Pancreas (tissue), 10 donors: ENCODE data around the gene PDGFRB. TPM values are rescaled to one million over a fixed set of nuclear protein-coding genes. Genes with fewer than 3 reads are reported as not detected.
A peak's percentile ranks its signal among the peaks of the same experiment; 100 is the strongest.

Source experiments
- ATAC-seq, 4 donors: fragments of 200-7000 bp; cut with Tn5 transposase; one replicate each; pipeline versions ENCODE4 v1.8.0 to v1.9.1; 2020; ENCODE audit warnings: mild to moderate bottlenecking in 4 of 4, moderate library complexity in 4 of 4
- DNase-seq, 6 donors: peaks; one replicate each; pipeline ENCODE4 v3.0.0-alpha.2; 2020
- FAIRE-seq: peaks from 2 replicates; lab custom pipeline; 2012; peaks lifted over from hg19 to GRCh38; lab: Jason Lieb, UNC
- H3K27ac ChIP-seq, 4 donors: fragments of 200-600 bp; sonication (generic); 1 replicate in 3 of 4; 2 replicates in 1 of 4; pipeline versions ENCODE4 v1.5.0 to v1.8.0; 2020
- H3K27me3 ChIP-seq, 4 donors: fragments of 200-600 bp; one replicate each; pipeline ENCODE4 v1.8.0; 2021
- H3K36me3 ChIP-seq, 3 donors: fragments of 200-600 bp; sonication (generic) in 1 of 3; one replicate each; pipeline versions ENCODE4 v1.5.0 to v1.8.0; 2020 to 2021
- H3K4me1 ChIP-seq, 3 donors: fragments of 200-600 bp; one replicate each; pipeline ENCODE4 v1.8.0; 2021
- H3K4me3 ChIP-seq, 4 donors: fragments of 200-600 bp; sonication (generic) in 2 of 4; one replicate each; pipeline versions ENCODE4 v1.5.0 to v1.8.0; 2020 to 2021
- H3K9me3 ChIP-seq, 4 donors: fragments of 200-600 bp; one replicate each; pipeline ENCODE4 v1.8.0; 2021
- WGBS, 2 donors: extraction: QIAGEN DNeasy Blood & Tissue Kit; methylation state at CpG; one replicate each; pipeline ENCODE4 v1.1.7; 2013; 5-methylcytosine and 5-hydroxymethylcytosine counted together
- intact Hi-C, 3 donors: fragments of 100-400 bp; cut with DNase I; formaldehyde crosslinking; loops; one replicate each; pipeline versions ENCODE4 v1.11.1 to v1.14.2; 2022
- polyA plus RNA-seq, 2 donors: library from polyadenylated mRNA; stranded (reverse); fragments of 200-250 nt; gene quantifications; one replicate each; pipeline ENCODE4 v1.2.3, GENCODE V29; 2013
- total RNA-seq, 6 donors: library from RNA; stranded (reverse); fragmentation: NEBNext Ultra II Directional in 4 of 6; extraction: Animal tissue kit (Norgen Biotek cat#: 25700) in 4 of 6; gene quantifications; one replicate each; pipeline versions ENCODE4 v1.2.1 to v1.2.4, GENCODE V29; 2021 to 2023
- TF ChIP-seq, protein P1 (sequence below), 4 donors: fragments of 200-600 bp; sonication (generic) in 3 of 4; IDR thresholded peaks; one replicate each; pipeline versions ENCODE4 v1.5.0 to v1.8.0; 2021; ENCODE audit warnings: antibody characterized with exemption in 4 of 4
- donor health status: healthy with polysubstance abuse.
- donor health status: DM: no; HTN: no; CAD: no; lungs with moderate emphysema.
- donor health status: DM: no; HTN: no; CAD: no.
- donor health status: control.
- donor health status: control.
- donor health status: Bipolar disorder and iron deficiency.
- donor health status: DM: yes; HTN: yes; CAD: no.
- donor health status: DM: no; HTN: no; CAD: no.
- donor health status: DM: no; HTN: no; CAD: no.
- donor health status: DM: yes; HTN: yes; CAD: no.

Gene PDGFRB
- total and polyA plus RNA-seq, 8 donors: 7.2 to 48.6 (median 14.5) TPM

DNA sequence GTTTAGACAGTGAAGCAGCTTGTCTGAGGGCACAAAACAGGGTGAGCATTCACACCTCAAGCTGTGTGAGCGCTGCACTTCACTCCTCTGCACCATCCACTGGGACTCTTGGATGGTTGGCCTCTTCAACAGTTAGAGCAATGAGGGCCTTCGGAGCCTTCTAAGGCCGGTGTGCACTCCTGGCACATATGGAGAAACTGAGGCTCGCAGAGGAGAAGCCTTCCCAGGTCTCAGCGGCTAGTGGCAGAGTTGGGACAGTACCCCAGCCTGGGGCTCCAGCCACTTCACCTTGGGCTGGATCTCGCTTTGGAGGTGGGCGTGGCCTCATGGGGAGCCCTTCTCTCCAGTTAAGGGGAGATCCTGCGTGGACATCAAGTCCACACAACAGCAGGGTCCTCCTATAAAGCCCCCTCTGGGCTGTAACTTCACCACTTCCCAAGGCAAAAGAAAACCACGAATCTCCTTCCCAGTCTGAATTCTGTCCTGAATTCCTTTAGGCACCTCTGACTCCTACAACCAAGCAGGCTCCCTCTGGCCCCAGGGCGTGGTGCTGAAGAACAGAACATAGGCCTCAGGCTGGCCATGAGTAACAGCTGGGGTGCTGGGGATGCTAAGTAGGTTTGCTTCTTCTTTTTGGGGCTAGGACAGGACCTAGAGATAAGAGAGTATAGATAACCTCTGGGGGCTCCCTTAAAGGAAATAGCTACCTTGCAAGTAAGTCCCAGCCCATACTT is 38.8 kb downstream of the PDGFRB start:
- Histone ChIP-seq H3K27me3 (no peaks in the 10 kb centered on the region), H3K36me3 (no peaks in the 10 kb centered on the region), H3K4me3 (no peak overlapping the region), H3K27ac (no peak overlapping the region), H3K4me1 (no peaks in the 10 kb centered on the region), H3K9me3 (no peaks in the 10 kb centered on the region)
- DNase-seq: peak in 1 of 6 donors; percentile 50
- TF ChIP-seq, protein P1, sequence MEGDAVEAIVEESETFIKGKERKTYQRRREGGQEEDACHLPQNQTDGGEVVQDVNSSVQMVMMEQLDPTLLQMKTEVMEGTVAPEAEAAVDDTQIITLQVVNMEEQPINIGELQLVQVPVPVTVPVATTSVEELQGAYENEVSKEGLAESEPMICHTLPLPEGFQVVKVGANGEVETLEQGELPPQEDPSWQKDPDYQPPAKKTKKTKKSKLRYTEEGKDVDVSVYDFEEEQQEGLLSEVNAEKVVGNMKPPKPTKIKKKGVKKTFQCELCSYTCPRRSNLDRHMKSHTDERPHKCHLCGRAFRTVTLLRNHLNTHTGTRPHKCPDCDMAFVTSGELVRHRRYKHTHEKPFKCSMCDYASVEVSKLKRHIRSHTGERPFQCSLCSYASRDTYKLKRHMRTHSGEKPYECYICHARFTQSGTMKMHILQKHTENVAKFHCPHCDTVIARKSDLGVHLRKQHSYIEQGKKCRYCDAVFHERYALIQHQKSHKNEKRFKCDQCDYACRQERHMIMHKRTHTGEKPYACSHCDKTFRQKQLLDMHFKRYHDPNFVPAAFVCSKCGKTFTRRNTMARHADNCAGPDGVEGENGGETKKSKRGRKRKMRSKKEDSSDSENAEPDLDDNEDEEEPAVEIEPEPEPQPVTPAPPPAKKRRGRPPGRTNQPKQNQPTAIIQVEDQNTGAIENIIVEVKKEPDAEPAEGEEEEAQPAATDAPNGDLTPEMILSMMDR (IDR thresholded peaks at IDR 0.05): no peak
- ATAC-seq: no peak
- no peak for FAIRE-seq
- 87 to 91% methylated on average over 10 of the region's 10 CpGs for WGBS, 2 donors
- intact Hi-C loops: no loop called here

DNA sequence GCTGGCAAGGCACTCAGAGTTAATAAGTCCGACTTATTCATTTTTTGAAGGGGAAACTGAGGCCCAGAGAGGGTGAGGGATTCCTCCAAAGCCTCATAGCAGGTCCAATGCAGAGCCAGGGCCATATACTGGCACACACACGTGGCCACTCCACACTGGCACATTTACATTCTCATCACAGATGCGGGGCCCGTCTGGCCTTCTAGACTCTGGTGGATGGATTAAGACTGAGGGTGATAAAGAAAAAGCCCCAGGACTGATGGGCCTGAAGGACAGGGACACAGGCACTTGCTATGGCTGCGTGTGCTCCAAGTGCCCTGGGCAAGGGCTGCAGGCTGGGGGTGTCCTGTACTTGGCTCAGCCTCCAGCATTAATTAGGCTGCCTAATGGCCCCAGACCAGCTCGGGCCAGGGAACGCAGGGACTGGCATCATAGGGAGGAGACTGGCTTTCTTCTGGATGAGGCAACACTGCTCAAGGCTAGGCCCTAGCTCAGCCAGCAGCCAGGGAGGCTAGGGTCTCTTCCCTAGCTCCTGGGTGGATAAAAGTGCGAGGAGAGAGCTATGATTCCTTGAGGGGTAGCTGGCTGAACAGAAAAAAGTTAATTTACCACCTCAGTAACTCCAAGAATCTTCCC is 40.8 kb downstream of the PDGFRB start:
- DNase-seq (peak in 1 of 6 donors; percentile 4), ATAC-seq (no peak), FAIRE-seq (no peak)
- intact Hi-C loops: no loop called here
- H3K4me1 ChIP-seq: no peaks in the 10 kb centered on the region
- no peak overlapping the region for H3K4me3 ChIP-seq
- H3K27ac ChIP-seq: no peak overlapping the region
- H3K27me3 ChIP-seq: no peaks in the 10 kb centered on the region
- H3K36me3 ChIP-seq: no peaks in the 10 kb centered on the region
- TF ChIP-seq, protein P1 (IDR thresholded peaks at IDR 0.05): no peak
- WGBS, 2 donors: 81 to 88% methylated on average over 8 of the region's 8 CpGs
- no peaks in the 10 kb centered on the region for H3K9me3 ChIP-seq

DNA sequence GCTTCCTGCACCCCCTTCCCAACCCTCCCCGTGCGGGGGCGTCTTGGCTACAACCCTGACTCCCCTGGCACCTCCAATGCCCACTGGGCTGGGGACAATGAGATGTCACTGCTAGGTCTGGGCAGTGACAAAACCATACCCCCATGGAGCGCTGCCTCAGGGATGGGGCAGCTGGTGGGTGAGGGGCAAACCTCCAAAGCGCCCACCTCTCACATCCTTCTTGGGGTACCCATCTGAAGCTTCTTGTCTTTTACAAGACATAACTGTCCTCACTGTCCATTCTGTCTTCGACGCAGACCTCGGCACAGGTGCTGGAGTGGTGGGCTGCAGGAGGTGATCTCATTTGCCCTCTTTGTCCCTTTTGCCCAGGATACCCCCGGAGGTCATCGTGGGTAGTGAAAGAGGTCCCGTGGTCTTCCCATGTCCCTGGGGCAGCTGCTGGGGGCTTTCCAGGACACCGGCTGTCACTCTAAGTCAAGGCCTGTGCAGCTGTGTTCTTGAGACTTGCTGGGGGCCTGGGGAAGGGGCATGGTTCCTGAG is 41.5 kb downstream of the PDGFRB start:
- Histone ChIP-seq H3K27ac (no peak overlapping the region), H3K4me1 (no peaks in the 10 kb centered on the region), H3K9me3 (no peaks in the 10 kb centered on the region), H3K36me3 (no peaks in the 10 kb centered on the region), H3K27me3 (no peaks in the 10 kb centered on the region), H3K4me3 (no peak overlapping the region)
- FAIRE-seq (no peak), ATAC-seq (no peak), DNase-seq (peak in 1 of 6 donors; percentile 4)
- WGBS, 2 donors: 83 to 87% methylated on average over 12 of the region's 12 CpGs
- TF ChIP-seq, protein P1 (IDR thresholded peaks at IDR 0.05): no peak
- intact Hi-C loops: no loop called here

DNA sequence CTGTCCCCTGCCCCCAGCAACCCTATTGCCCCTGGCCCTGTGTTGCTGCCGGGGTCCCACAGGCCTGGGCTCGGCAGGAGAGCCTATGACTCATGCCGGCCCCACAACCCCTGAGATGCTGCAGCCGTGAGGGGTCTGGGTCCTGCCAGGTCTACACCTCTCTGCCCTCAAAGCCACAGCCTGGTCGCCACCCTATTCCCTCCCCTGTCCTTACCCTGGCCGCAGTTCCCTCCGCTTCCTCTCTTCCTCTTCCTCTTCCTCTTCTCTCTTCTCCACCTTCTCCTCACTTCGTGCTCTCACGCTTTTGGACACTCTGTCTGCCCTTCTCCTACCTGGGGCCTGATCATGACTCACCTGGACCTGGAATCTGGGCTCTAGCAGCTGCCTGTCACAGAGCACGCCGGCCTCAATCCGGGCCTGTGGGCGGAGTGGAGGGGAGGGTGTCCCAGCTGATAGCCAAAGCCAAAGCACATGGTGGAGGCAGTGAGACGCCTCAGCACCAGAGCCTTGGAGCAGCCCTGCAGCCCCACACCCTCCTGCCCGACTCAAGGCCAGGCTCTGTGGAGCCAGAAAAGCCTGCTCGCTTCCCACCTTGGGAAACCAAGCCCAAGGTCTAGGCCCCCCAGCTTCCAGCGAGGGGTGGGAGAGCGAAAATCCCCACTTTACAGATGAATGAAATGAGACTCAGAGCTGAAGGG is 42.4 kb downstream of the PDGFRB start:
- no peaks in the 10 kb centered on the region for H3K4me1 ChIP-seq
- H3K36me3 ChIP-seq: no peaks in the 10 kb centered on the region
- ATAC-seq (peak in 3 of 4 donors; percentile 43 to 58 (median 46)), DNase-seq (peak in 1 of 6 donors; percentile 8), FAIRE-seq (no peak)
- no peak overlapping the region for H3K4me3 ChIP-seq
- intact Hi-C loops: no loop called here
- H3K27ac ChIP-seq: no peak overlapping the region
- TF ChIP-seq, protein P1 (IDR thresholded peaks at IDR 0.05): no peak
- H3K9me3 ChIP-seq: no peaks in the 10 kb centered on the region
- H3K27me3 ChIP-seq: no peaks in the 10 kb centered on the region
- 62 to 66% methylated on average over 18 of the region's 18 CpGs for WGBS, 2 donors
